ENCODE measurements around the gene JSRP1. TPM values are rescaled to one million over a fixed set of nuclear protein-coding genes. Genes with fewer than 3 reads are reported as not detected.

JSRP1 gene
- total and polyA plus RNA-seq, 2 experiments from 2014 or later = 1.9 to 4.2 TPM

- no peaks in the 10 kb centered on the region for H3K9me3 ChIP-seq (ENCODE audit: low read depth)
- H3K27ac ChIP-seq = no peak overlapping the region
- peak overlapping the region; percentile 2 for H3K4me3 ChIP-seq
- H3K27me3 ChIP-seq = peaks cover 100% of the 10 kb centered on the region
- H3K36me3 ChIP-seq = no peaks in the 10 kb centered on the region
- H3K4me1 ChIP-seq (ENCODE audit: low read depth) = peaks cover 4% of the 10 kb centered on the region
- TF ChIP-seq CTCF (IDR thresholded peaks at IDR 0.05; ENCODE audit: low read depth, low read length) = no peak
- no peak for DNase-seq (ENCODE audit: low read depth in 1 of 2, low spot score in 1 of 2)
These were observed 33.7 kb upstream of the JSRP1 start for GRCh38 chr19:2289714-2290435.

DNA sequence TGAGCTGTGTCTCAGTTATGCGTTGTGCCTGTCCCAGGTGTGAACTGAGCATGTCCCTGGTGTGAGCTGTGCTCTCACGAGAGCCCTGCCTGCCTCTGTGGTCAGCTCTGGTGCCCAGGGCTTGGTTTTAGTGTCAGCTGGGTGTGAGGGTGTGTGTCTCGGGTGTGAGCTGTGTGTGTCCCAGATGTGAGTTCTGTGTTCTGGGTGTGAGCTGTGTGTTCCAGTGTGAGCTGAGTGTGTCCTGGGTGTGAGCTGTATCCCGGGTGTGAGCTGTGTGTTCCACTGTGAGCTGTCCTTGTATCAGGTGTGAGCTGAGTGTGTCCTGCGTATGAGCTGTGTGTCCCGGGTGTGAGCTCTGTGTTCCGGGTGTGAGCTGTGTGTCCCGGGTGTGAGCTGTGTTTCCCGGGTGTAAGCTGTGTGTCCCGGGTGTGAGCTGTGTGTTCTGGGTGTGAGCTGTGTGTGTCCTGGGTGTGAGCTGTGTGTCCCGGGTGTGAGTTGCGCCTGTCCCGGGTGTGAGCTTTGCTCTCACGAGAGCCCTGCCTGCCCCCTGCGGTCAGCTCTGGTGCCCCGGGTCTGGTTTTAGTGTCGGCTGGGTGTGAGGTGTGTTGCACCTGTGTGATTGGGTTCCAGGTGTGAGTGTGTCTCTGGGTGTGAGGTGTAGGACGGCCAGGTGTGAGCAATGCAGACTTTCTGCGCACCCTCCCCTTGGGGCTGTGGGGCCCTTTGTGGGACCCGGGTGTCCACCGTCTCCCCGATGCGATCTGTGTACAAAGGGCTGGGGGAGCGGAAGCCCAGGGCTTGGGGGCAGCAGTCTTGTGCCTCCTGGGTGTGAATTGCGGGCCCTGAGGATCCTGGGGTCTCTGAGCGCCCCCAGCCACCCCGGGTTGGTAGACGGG is 32.8 kb upstream of the JSRP1 start:
- H3K27me3 ChIP-seq = peaks cover 94% of the 10 kb centered on the region
- no peak for DNase-seq (ENCODE audit: low read depth in 1 of 2, low spot score in 1 of 2)
- TF ChIP-seq CTCF (IDR thresholded peaks at IDR 0.05; ENCODE audit: low read depth, low read length) = no peak

DNA sequence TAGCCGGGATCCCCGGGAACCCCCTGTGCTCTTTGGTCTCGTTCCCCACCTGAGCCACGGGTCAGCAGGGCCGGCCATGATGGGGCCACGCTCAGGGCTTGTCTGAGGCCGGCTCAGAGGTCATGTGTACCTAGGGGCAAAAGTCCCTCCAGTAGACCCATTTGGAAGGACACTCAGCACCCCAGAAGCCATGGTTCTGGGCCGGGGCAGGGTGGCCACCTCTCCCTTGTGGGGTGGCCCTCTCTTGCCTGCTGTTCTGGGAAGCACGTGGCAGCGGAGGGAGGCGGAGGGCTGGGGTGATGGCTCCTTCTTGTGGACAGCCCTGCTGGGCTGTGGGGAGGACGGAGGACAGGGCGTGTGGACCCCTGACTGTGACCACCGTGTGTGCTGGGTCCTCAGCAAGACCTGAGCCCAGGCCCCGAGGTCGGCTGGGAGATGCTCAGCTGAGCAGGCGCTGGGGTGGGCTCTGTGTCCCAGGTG is 32.2 kb upstream of the JSRP1 start:
- TF ChIP-seq CTCF (IDR thresholded peaks at IDR 0.05; ENCODE audit: low read depth, low read length) = no peak
- DNase-seq (ENCODE audit: low read depth in 1 of 2, low spot score in 1 of 2) = no peak
- H3K4me3 ChIP-seq = no peak overlapping the region
- no peaks in the 10 kb centered on the region for H3K36me3 ChIP-seq
- no peak overlapping the region for H3K27ac ChIP-seq
- peaks cover 4% of the 10 kb centered on the region for H3K4me1 ChIP-seq (ENCODE audit: low read depth)
- H3K27me3 ChIP-seq = peaks cover 91% of the 10 kb centered on the region
- no peaks in the 10 kb centered on the region for H3K9me3 ChIP-seq (ENCODE audit: low read depth)

More for the DNA sequence above, 32.8 kb upstream of the JSRP1 start:
- no peak overlapping the region for H3K27ac ChIP-seq
- no peaks in the 10 kb centered on the region for H3K9me3 ChIP-seq (ENCODE audit: low read depth)
- peaks cover 4% of the 10 kb centered on the region for H3K4me1 ChIP-seq (ENCODE audit: low read depth)
- H3K36me3 ChIP-seq = no peaks in the 10 kb centered on the region
- H3K4me3 ChIP-seq = no peak overlapping the region

GRCh38 chr19:2287585-2288337 is 31.5 kb upstream of the JSRP1 start:
- no peak for TF ChIP-seq CTCF (IDR thresholded peaks at IDR 0.05; ENCODE audit: low read depth, low read length)
- Histone ChIP-seq H3K9me3 (ENCODE audit: low read depth) (no peaks in the 10 kb centered on the region), H3K27me3 (peaks cover 91% of the 10 kb centered on the region), H3K27ac (no peak overlapping the region), H3K4me1 (ENCODE audit: low read depth) (peaks cover 4% of the 10 kb centered on the region), H3K4me3 (no peak overlapping the region), H3K36me3 (no peaks in the 10 kb centered on the region)
- DNase-seq (ENCODE audit: low read depth in 1 of 2, low spot score in 1 of 2) = no peak

- Histone ChIP-seq H3K36me3 (no peaks in the 10 kb centered on the region), H3K27me3 (peaks cover 91% of the 10 kb centered on the region), H3K4me1 (ENCODE audit: low read depth) (peaks cover 4% of the 10 kb centered on the region), H3K27ac (no peak overlapping the region), H3K9me3 (ENCODE audit: low read depth) (no peaks in the 10 kb centered on the region), H3K4me3 (no peak overlapping the region)
- no peak for TF ChIP-seq CTCF (IDR thresholded peaks at IDR 0.05; ENCODE audit: low read depth, low read length)
- no peak for DNase-seq (ENCODE audit: low read depth in 1 of 2, low spot score in 1 of 2)
These were observed 30.4 kb upstream of the JSRP1 start for GRCh38 chr19:2286402-2287140.

Data from cardiac muscle cell (in vitro differentiated cells and primary cell).